NCI-H1694 (cell line): ENCODE measurements around the gene ZBTB32.
"Not testable (repeated sequence)": the region's sequence is repeated elsewhere in the genome, so short reads cannot be mapped to it uniquely, and the experiment has no call there.

ENCODE experiments used
- DNase-seq: peaks from one replicate; lab custom pipeline; 2025; lab: John Stamatoyannopoulos, UW

ZBTB32 gene

DNA sequence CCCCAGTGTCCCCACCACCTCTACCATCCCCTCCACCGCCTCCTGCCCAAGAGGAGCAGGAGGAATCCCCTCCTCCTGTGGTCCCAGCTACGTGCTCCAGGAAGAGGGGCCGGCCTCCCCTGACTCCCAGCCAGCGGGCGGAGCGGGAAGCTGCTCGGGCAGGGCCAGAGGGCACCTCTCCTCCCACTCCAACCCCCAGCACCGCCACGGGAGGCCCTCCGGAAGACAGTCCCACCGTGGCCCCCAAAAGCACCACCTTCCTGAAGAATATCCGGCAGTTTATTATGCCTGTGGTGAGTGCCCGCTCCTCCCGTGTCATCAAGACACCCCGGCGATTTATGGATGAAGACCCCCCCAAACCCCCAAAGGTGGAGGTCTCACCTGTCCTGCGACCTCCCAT lies 16.3 kb downstream of the ZBTB32 start:
- no peak for DNase-seq

DNA sequence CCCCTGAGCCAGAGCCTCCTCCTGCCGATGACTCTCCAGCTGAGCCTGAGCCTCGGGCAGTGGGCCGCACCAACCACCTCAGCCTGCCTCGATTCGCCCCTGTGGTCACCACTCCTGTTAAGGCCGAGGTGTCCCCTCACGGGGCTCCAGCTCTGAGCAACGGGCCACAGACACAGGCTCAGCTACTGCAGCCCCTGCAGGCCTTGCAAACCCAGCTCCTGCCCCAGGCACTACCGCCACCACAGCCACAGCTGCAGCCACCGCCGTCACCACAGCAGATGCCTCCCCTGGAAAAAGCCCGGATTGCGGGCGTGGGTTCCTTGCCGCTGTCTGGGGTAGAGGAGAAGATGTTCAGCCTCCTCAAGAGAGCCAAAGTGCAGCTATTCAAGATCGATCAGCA lies 17.0 kb downstream of the ZBTB32 start:
- DNase-seq = no peak

DNA sequence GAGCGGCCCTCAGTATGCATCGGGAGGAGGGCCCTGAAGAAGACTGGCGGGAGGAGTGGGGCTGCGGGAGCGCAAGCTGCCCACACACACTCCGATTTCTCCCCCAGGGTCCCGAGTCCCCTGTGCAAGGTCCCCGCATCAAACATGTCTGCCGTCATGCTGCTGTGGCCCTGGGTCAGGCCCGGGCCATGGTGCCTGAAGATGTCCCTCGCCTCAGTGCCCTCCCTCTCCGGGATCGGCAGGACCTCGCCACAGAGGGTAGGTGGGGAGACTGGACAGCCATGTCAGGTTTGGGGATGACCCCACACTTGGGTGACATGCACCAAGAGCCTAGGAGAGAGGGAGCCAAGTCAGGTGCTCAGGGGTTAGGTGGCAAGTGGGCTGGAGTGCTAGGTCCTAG lies 18.1 kb downstream of the ZBTB32 start:
- DNase-seq = no peak

DNA sequence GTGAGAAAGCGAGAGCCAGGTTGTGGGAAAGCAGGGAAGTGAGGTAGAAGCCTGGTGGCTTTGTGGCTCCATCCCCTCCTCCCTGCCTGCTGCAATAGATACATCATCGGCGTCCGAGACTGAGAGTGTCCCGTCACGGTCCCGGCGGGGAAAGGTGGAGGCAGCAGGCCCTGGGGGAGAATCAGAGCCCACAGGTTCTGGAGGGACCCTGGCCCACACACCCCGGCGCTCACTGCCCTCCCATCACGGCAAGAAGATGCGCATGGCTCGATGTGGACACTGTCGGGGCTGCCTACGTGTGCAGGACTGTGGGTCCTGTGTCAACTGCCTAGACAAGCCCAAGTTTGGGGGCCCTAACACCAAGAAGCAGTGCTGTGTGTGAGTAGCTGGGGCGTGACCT lies 18.5 kb downstream of the ZBTB32 start:
- DNase-seq = no peak

DNA sequence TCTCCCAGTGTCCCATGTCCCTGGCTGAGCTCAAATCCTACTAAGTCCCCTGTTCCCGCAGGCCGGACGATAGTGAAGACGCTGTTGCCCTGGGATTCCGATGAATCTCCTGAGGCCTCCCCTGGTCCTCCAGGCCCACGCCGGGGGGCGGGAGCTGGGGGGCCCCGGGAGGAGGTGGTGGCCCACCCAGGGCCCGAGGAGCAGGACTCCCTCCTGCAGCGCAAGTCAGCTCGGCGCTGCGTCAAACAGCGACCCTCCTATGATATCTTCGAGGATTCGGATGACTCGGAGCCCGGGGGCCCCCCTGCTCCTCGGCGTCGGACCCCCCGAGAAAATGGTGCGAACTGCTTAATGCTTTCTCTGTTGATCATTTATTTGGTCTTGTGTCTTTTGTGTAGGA lies 19.3 kb downstream of the ZBTB32 start:
- no peak for DNase-seq

DNA sequence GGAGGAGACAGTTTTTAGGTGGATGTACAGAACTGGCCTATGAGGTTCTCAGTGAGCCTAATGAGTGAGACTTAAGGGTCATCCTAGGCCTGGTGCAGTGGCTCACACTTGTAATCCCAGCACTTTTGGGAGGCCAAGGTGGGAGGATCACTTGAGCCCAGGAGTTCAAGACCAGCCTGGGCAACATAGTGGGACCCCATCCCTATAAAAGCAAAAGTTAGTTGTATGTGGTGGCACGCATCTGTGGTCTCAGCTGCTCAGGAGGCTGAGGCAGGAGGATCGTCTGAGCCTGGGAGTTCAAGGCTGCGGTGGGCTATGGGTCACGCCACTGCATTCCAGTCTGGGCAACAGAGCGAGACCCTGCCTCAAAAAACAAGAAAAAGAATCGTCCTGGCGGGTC lies 19.8 kb downstream of the ZBTB32 start:
- DNase-seq = not testable (repeated sequence)

DNA sequence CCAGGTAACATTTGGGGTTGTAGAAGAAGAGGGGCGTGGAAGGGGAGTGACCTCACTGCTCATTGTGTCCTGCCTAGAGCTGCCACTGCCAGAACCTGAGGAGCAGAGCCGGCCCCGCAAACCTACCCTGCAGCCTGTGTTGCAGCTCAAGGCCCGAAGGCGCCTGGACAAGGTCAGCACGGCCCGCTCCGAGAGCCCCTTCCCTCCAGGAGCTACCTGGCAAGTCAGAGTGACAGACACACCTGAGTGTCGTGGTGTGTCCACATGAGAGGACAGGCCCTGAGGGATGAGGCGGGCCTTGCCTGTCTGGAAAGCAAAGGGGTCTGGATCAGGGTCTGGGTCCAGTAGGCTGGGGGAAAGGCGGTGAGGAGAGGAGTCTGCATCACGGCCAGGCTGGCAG lies 20.2 kb downstream of the ZBTB32 start:
- DNase-seq = no peak

DNA sequence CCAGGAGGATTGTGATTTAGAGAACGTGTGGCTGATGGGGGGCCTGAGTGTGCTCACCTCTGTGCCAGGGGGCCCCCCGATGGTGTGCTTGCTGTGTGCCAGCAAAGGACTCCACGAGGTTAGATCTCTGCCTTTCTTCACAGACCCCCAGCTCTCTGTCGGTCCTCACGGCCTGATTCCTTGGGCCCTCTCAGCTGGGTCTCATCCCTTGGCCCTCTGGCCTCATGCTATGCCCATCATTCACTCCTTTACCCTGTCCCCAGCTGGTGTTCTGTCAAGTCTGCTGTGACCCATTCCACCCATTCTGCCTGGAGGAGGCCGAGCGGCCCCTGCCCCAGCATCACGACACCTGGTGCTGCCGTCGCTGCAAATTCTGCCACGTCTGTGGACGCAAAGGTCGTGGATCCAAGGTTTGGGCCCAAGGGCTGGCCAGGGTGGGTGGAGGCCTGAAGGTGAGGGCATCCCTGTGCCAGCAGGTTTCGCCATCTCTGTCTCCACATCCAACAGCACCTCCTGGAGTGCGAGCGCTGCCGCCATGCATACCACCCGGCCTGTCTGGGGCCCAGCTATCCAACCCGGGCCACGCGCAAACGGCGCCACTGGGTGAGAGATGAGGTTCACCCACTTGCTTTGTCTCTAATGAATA lies 21.0 kb downstream of the ZBTB32 start:
- no peak for DNase-seq

DNA sequence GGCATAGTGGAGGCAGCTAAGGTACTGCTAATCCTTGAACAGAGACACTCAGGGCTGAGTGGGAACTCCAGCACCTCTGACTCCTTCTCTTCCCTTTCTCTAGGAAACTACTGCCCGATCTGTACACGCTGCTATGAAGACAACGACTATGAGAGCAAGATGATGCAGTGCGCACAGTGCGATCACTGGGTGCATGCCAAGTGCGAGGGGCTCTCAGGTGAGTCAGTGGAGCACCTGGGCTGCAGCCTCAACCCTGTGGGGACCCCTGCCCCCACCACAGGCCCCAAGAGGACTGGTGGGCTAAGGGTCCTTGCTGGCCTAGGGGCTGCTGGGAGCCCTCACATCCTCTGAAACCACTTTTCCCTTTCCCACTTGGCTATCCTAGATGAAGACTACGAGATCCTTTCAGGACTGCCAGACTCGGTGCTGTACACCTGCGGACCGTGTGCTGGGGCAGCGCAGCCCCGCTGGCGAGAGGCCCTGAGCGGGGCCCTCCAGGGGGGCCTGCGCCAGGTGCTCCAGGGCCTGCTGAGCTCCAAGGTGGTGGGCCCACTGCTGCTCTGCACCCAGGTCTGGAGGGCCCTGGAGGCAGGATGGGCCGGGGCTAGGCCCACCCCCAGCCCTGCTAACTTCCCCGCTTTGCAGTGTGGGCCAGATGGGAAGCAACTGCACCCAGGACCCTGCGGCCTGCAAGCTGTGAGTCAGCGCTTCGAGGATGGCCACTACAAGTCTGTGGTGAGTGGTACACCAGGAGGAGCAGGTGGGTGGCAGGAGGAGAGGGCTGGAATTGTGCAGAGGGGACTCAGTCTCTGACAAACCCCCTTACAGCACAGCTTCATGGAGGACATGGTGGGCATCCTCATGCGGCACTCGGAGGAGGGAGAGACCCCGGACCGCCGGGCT lies 22.9 kb downstream of the ZBTB32 start:
- no peak for DNase-seq

DNA sequence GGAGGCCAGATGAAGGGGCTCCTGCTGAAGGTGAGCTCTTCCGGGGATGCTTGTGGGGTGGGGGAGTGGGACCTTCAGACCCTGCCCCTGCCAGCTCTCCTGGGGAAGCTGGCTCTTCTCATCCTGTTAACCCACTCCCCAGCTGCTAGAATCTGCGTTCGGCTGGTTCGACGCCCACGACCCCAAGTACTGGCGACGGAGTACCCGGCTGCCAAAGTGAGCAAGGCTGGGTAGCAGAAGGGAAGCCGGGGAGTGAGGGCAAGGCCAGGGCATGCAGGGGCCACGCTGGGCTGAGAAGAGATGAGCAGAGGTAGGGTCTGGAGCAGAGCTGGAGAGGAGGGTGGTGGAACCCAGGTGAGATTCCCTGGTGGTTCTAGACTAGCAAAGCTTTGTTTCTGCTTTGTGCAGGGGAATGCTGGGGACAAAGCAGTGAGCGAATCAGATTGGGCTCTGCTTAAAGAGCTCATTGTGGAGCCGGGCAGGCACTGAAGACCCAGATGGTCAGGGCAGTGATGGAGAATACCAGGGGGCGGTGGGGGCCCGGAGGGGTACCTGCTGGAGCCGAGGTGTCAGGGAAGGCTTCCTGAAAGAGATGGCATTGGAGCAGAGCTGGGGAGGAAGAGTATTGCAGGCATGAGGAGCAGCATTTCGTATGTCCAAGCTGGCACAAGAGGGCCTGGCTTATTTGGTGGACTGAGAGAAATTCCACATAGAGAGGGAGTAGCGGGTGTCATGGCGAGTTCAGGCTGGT lies 23.8 kb downstream of the ZBTB32 start:
- no peak for DNase-seq

DNA sequence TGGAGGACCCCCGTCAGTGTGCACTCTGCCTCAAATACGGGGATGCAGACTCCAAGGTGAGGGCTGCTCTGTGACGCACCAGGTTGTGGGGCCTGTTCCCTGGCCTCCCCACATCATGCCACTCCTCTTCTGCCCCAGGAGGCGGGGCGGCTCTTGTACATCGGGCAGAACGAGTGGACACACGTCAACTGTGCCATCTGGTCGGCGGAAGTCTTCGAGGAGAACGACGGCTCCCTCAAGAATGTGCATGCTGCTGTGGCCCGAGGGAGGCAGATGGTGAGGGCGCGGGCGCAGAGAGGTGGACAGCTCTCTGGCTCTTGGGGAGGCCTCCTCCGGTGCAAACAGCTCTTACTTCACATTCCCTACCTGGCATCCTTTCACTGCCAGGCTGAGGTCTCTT lies 24.7 kb downstream of the ZBTB32 start:
- DNase-seq = no peak

DNA sequence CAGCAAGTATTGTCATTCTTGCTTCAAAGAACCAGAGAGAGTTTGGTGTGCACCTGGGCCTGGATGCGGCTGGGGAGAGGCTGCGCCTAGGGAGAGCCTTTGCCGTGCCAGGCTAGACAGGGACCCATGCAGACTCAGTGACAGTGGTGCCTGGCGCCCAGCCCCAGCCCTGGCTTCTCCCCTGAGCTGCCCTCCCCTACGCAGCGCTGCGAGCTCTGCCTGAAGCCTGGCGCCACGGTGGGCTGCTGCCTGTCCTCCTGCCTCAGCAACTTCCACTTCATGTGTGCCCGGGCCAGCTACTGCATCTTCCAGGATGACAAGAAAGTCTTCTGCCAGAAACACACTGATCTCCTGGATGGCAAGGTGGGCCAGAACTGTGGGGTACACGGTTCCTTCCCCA lies 25.4 kb downstream of the ZBTB32 start:
- DNase-seq = no peak

DNA sequence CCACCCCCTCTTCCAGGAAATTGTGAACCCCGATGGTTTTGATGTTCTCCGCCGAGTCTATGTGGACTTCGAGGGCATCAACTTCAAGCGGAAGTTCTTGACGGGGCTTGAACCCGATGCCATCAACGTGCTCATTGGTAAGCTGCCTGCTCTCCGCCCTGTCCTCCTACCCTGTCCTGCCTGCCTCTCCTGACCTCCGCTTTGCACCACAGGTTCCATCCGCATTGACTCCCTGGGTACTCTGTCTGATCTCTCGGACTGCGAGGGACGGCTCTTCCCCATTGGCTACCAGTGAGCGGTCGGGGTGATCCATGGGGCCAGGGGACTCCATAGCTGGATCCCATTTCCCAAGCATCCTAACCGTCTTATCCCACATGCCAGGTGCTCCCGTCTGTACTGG lies 26.0 kb downstream of the ZBTB32 start:
- no peak for DNase-seq

DNA sequence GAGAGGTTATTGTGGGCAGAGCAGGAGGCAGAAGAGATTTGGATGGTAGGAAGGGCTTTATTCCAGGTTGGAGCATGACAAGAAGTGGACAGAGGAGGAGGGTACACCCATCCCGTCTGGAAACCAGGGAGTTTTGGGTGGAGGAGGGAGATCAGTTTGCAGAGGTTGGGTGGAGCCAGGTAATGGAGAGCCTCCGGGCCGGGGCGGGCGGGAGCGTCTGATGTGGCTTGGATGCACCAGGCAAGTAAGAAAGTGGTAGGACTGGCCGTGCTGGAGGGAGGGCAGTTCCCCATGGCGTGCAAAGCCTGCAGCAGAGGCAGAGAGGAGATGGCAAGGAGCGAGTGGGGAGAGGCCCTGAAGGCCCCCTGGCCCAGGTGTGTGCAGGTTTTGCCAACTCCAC lies 27.0 kb downstream of the ZBTB32 start:
- DNase-seq = no peak

DNA sequence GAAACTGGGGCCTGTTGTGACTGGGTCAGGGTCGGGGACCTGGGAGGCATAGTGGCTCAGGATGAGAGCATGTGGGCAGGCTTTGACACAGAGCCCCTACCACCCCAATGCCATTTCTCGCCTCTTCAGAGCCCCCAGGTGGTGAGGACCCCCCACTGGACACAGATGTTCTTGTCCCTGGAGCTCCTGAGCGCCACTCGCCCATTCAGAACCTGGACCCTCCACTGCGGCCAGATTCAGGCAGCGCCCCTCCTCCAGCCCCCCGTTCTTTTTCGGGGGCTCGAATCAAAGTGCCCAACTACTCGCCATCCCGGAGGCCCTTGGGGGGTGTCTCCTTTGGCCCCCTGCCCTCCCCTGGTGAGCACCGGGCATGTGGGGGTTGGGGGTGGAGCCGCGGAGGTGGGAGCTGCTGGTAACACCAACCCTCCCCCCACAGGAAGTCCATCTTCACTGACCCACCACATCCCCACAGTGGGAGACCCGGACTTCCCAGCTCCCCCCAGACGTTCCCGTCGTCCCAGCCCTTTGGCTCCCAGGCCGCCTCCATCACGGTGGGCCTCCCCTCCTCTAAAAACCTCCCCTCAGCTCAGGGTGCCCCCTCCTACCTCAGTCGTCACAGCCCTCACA lies 27.5 kb downstream of the ZBTB32 start:
- DNase-seq = no peak

DNA sequence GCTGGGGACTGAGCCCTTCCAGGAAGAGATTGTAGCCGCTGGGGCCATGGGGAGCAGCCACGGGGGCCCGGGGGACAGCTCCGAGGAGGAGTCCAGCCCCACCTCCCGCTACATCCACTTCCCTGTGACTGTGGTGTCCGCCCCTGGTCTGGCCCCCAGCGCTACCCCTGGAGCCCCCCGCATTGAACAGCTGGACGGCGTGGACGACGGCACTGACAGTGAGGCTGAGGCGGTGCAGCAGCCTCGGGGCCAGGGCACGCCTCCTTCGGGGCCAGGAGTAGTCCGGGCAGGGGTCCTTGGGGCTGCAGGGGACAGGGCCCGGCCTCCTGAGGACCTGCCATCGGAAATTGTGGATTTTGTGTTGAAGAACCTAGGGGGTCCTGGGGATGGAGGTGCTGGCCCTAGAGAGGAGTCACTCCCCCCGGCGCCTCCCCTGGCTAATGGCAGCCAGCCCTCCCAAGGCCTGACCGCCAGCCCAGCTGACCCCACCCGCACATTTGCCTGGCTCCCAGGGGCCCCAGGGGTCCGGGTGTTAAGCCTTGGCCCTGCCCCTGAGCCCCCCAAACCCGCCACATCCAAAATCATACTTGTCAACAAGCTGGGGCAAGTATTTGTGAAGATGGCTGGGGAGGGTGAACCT lies 28.3 kb downstream of the ZBTB32 start:
- no peak for DNase-seq

DNA sequence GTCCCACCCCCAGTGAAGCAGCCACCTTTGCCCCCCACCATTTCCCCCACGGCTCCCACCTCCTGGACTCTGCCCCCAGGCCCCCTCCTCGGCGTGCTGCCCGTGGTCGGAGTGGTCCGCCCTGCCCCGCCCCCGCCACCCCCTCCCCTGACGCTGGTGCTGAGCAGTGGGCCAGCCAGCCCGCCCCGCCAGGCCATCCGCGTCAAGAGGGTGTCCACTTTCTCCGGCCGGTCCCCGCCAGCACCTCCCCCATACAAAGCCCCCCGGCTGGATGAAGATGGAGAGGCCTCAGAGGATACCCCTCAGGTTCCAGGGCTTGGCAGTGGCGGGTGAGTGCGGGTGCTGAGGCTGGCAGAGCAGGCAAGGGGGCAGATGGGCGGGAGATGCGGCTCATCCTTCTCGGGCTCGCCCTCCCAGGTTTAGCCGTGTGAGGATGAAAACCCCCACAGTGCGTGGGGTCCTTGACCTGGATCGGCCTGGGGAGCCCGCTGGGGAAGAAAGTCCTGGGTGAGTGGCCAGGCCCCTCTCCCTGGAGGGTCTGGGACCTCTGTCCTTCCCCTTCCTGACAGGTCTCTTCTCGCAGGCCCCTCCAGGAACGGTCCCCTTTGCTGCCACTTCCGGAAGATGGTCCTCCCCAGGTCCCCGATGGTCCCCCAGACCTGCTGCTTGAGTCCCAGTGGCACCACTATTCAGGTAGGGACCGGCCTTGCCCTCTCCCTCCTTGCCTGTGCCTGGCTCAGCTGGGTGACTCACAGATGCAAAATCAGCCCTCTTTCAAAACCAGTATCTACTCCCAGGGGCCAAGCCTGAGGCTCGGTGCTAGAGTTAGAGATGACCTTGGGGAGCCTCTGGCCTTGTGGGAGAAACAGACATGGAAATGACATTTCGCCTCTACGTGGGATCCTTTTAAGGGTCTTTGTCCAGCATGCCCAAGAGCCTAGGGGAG lies 29.1 kb downstream of the ZBTB32 start:
- no peak for DNase-seq

DNA sequence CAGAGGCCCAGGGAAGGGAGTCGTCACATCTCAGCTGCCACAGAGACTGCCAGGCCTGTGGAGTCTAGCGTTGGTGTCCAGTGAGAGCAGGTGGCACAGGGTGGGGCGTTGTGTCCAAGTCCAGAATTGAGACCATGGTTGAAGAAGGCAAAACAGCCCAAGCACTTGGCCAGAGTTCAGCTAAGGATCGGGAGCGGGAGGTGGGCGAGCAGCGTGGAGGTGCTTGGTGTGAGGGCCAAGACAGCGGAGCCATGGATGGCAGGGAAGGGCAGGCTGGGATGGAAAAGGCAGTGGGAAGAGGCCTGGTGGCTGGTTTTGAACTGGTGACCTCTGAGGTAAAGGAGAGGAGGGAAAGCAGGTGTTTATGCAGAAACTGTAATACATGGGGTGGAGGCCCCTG lies 29.9 kb downstream of the ZBTB32 start:
- no peak for DNase-seq

DNA sequence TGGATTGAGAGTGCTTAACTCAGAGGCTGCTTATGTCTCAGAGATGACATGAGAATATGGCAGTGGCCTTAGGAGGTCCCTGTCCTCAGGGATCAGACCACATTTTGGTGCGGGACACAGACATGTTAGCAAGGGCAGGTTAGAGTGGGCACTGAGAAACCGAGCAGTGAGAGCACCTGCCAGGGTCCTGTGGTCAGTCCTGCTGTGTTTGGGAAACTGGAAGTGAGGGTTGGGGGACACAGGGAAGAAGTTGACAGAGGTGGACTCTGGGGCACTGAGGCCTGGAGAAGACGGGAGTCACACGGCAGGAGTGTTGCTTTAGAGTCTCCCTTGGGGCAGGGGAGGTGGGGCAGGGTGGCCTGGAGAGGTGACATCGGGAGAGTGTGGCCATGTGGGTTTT lies 30.5 kb downstream of the ZBTB32 start:
- DNase-seq = no peak

DNA sequence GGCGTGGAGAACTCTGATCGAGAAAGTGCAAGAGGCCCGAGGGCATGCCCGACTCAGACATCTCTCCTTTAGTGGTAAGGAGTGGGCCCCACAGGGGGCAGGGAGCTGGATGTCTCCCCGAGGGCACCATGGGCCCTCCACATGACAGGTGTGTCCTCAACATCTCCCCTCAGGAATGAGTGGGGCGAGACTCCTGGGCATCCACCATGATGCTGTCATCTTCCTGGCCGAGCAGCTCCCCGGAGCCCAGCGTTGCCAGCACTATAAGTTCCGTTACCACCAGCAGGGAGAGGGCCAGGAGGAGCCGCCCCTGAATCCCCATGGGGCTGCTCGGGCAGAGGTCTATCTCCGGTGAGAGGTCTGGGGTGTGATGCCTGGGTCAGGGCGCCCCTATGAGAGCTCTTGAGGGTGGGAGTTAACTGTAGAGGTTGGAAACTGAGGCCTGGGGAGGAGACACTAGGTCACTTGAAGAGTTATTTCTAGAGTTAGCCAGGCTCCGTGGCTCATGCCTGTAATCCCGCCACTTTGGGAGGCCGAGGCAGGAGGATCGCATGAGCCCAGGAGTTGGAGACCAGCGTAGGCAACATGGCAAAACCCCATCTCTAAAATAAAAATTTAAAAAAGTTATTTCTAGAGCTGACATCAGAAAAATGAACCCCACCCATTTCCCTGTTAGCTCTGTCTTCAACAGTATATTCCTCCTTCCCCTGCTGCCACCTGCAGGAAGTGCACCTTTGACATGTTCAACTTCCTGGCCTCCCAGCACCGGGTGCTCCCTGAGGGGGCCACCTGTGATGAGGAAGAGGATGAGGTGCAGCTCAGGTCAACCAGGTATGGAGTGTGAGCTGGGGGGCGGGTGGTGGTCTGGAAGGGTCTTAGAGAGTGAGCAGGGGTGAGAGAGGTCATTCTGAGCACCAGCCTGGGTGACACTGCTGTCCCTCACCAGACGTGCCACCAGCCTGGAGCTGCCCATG lies 32.8 kb downstream of the ZBTB32 start:
- DNase-seq = no peak
